T-helper 2 cell (primary cell): Measurements from ENCODE around the gene PCDH9.

Experiments
- DNase-seq, 5 experiments: peaks; one replicate each; pipeline versions ENCODE4 v3.0.0 to v3.0.0-alpha.2; 2012 to 2022

PCDH9 gene

GRCh38 chr13:66427458-66427861 is 802.7 kb downstream of the PCDH9 start:
- DNase-seq, result no peak

DNA sequence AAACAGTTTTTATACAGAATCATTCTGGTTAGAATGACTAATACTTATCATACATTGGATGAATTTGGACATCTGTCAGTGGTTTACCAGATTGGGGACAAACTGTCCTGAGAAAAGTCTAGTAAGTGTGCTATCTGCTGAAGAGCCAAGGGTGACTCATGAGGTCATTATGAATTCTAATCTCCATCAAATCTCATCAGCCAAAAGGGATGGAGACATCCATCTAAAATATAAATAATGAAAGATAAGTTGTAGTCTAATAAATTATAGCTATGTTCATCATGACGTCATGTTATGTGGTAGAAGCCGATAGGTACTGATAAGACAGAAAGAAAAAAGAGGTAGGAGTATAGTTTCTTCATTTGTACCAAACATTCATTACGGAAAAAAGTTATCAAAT is 804.4 kb downstream of the PCDH9 start:
- DNase-seq, result no peak

- DNase-seq, result no peak
Observed at GRCh38 chr13:66424422-66424821, 805.7 kb downstream of the PCDH9 start.

DNA sequence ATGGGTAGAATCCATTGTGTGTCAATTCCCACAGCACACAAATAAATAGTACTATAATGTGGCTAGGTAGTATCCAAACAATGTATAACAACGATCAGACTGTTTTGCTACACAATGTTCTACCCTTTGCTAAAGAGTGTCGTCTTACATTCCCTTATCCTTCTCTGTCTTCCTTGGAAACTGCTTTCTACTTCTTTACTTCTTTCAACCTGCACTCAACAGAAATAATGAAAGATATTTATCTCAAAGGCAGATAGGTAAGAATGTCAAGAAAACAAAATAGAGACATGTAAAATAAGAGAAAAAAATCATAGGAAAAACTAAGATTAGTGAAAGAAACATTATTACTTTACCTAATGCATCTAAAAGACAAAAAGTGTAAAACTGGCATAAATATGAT is 814.7 kb downstream of the PCDH9 start:
- DNase-seq, result no peak

DNA sequence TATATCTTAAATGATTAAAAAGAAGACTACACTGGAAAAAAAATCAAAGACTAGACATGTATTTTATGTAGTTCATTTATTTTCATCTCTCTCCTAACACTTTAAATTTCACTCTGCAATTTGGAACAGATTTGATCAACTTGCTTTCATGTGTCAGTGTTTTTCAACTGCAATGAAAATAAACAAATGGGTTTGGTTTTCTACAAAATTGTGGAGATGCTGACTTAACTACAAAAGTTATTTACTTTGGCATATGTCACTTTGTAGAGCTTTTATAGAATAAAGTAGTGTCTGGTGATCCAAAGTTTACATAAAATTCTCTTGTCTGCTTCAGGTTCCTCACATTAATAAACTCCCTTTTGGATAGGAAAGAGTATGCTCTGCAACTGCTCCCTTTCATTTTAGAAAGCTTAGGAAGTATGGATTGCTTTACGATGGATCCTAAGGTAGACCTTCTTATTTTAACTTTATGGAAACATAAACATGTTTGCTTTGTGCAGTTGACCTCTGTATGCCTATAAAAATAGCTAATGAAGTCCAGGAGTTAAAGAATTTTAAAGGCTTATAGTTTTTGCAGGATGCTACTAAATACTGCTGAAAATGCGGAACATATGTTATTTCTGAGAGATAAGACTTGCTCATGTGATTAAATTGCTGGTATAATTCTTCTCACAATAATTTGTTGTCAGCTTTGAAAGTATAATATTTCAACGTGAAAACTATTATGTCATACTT is 815.9 kb downstream of the PCDH9 start:
- DNase-seq, result no peak

DNA sequence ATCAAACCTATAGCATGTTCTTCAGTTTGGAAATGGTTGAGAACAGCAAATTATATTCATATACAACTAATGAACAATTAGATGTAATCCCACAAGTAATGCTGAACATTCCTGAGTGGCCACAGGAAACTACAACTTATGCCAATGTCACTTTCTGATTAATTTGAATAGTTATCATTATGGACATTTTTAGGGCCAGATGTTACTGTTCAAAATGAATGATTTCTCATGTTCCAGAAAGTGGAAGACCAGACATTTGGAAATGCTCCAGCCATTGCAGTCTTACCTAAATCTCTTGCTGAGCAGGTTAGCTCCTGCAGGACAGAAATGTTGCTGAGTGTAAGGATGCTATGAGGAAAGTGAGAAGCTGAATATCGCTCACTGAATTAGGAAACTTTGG is 819.8 kb downstream of the PCDH9 start:
- no peak for DNase-seq

- DNase-seq, result no peak
Observed at GRCh38 chr13:66409542-66409941, 820.6 kb downstream of the PCDH9 start.

DNA sequence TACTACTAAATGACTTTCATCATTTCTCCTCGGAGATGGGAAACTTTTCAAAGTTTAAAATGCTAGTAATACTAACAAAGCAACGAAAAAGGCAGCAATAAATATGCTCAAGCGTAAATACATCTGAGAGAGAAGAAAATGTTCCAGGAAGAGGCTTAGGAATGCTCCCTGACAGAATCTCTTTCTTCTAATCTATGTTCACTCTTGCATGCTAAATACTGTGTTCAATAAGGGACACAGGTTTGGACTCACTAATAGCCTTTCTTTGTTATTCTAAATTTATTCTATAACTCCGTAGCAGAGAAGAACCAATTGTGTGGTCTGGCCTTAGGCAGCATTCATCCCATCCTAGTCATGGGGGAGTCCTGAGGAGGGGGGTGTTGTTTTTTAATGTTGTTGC is 823.0 kb downstream of the PCDH9 start:
- DNase-seq, result no peak

DNA sequence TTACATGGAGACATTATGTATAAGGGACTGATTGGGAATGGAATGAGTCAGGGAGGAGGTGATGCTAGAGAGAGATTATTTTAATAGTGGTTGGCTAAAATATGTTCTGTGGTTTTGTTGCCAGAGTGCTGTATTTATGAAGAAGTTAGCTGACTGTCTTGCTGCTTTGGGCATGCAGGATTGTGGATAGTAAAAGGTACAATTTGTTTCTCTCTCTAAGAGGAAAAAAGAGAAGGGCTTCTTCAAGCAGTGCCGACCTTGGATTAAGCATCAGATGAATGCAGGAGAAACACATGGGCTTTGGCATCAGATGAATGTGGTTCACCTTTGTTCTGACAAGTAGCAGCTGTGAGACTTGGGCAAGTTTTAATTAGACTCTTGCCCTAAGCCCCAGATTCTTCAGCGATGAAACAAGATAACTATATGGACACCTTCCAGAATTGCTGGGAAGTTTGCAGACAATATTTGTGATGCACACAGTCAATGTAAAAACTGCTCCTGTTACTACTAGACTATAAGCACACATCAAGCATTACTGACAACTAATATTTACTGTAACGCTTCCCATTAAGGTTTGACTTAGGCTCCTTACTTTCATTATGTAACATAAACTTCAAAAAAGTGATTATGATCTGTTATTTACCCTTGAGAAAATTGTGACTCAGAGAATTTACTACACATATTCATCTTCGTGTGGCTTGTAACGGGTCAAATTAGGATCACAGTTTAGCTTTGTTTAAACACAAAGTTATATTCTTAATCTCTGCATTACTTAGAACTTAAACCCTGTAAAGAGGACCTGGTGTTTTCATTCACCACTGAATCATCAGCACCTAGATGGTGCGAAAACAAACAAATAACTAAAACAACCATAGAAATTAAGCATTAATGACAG is 824.0 kb downstream of the PCDH9 start:
- DNase-seq, result no peak

GRCh38 chr13:66402546-66402945 is 827.6 kb downstream of the PCDH9 start:
- no peak for DNase-seq

- no peak for DNase-seq
Observed at GRCh38 chr13:66402066-66402465, 828.1 kb downstream of the PCDH9 start.

DNA sequence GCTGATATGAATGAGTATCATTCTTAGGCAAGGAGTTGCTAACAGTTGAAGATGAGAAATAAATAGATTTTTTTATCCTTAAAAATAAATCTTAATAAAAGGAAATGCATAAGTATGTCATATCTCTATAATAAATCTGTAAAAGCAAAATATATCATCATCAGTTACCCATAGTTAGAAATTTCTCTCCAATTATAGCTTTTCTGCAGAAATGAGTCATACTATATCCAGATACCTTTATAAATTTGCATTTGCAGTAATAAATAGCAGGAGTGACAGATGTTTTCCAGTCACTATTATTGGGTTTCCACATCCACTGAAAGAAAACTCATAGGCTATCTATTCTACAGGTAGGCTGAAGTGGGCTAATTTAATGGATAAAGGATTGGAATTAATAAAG is 829.8 kb downstream of the PCDH9 start:
- DNase-seq, result no peak

DNA sequence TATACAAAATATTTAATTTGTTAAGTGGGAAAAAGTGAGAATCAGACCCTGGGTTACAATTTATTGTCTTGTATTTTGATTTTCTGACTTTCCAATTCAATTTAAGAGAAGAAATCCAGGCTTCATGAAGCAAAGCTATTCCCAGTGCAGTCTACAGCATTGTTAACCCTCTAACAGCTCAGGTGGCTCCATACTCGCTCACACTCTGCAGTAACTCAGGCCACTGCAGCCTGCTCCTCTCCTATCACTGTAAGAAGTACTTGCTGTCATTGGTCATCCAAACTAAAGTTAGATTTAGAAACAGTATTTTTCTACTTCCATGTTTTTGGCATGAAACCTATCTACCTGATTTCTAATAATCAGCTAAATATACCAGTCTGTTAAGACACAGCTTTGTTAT is 830.3 kb downstream of the PCDH9 start:
- no peak for DNase-seq

DNA sequence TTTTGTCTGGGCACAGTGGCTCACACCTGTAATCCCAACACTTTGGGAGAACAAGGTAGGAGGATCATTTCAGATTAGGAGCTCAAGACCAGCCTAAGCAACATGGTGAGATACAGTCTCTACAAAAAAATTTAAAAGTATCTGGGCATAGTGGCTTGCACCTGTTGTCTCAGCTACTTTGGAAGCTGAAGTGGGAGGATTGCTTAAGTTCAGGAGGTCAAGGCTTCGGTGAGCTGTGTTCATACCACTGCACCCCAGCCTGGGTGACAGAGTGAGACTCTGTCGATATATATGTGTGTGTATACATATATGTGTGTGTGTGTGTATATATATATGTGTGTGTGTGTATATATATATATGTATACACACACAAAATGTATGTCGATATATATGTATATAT is 833.0 kb downstream of the PCDH9 start:
- DNase-seq, result no peak

GRCh38 chr13:66391322-66391721 is 838.8 kb downstream of the PCDH9 start:
- DNase-seq, result no peak

GRCh38 chr13:66378894-66379293 is 851.2 kb downstream of the PCDH9 start:
- no peak for DNase-seq

- no peak for DNase-seq
Observed at GRCh38 chr13:66377569-66377968, 852.6 kb downstream of the PCDH9 start.

GRCh38 chr13:66375756-66376155 is 854.4 kb downstream of the PCDH9 start:
- DNase-seq, result no peak

DNA sequence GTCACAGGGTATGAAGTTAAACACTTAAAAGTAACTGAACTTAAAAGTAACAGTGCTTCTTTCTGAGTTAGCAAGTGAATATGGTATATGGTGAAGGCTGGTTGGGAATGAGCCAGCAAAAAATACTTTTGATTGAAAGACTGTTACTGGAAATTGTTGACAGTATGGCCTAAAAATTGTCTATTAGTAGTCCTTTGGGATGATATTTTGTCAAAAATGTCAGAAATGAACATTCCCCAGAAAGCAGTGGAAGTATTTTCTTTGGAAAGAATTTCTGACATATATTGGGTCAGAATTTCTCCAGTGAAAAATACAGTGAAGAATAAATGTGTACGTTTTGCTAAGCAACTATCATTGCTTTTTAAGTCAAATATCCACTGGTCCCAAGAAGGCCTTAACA is 860.5 kb downstream of the PCDH9 start:
- DNase-seq, result no peak

DNA sequence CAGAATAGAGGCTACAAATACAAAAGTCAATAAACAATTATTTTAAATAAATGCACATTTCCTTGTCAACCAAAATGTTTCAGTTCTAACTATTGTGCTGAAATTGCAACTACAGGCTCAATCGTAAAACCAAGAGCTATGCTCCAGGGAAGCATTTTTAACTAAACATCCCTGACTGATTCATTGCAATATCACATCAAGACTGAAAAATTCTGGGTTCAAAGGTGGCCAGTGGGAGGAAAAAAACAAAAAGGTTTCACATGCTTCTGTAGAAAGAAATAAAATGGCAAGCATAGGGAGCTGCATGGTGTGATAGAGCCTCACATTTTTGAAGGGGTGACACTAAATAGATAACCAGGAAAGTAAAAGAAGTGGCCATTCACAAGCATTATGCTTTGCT is 862.8 kb downstream of the PCDH9 start:
- no peak for DNase-seq

GRCh38 chr13:66365101-66365500 is 865.0 kb downstream of the PCDH9 start:
- DNase-seq, result no peak

DNA sequence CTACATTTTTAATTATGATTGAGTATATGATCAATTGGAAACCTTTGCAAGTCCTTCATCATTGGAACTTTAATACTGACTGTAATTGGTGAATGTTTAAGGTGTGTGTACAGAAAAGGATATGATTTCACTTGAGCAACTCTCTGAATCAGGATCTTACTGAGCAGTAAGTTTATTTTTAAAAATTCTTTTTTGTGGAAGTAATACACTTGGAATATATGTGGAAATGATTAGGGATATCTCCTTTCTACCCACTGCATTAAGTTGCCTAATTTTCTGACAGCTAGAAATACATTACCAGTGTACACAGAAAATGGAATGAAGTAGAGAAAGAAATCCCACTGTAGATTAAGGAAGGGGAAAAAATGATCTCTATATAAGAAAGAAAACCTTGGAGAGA is 865.8 kb downstream of the PCDH9 start:
- no peak for DNase-seq

GRCh38 chr13:66362485-66362884 is 867.7 kb downstream of the PCDH9 start:
- no peak for DNase-seq

DNA sequence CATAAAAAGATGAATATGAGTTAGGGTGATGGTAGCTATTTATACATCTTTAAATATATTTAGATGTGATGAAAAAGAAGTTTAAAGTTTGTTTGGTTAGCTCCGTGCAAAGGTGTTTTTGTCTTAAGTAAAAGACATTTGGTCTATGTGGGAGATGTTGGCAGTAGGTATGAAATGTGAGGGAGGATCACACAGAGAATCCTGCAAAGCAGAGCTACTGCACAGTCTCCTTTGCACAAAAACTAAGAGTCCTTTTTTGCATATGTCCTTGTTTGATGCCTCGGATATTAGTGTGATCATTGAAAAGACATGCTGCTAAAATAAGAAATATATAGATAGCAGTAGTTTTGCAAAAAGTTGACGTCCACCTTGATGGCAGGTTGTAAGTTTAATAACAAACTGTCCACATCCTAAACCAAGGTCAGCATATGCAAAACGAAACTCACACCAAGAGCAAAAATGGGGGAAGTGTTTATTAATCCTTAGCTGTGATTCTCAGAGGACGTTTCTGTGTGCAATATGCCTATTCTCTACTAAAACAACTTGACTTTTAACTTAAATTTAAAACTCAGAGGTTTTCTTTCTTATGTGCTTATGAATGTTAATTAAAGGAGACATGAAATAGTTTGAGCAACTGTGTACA is 870.1 kb downstream of the PCDH9 start:
- no peak for DNase-seq
